GM18858 (cell line): ENCODE data around the gene DDI1.

ENCODE experiments used
- ATAC-seq: cut with Tn5 transposase; IDR thresholded peaks from one replicate; pipeline ENCODE4 v1.9.1; 2021; ENCODE audit not compliant: unreplicated experiment

Gene DDI1

DNA sequence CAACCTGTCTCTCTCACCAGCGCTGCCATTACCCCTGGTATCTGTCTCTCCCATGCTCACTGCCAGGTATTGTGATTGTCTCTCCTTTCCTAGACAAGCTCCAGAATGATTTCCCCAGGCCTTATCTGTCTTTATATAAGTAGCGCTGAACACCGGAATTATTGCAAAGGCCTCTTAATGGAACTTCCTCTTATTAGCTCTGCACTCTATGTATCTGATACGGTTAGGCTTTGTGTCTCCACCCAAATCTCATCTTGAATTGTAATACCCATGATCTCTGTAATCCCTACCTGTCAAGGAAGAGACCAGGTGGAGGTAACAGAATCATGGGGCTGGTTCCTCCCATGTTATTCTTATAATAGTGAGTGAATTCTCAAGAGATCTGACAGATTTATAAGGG, 39.3 kb downstream of the DDI1 start:
- ATAC-seq = no peak

DNA sequence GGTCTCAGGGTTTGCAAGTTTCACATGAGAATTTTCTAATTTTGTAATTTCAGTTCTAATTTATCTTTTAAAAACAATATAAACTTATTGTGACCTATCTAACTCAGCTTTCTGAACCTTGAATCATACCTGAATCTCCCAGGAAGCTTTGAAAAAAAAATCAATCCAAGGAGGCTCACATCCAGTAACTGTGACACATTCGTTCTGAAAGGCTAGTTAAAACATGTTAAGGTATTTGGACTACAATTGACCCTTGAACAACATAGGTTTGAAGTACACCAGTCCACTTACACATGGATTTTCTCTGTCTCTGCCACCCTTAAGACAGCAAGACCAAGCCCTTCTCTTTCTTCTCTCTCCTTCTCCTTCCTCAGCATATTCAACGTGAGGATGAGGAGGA, 40.0 kb downstream of the DDI1 start:
- ATAC-seq = no peak

DNA sequence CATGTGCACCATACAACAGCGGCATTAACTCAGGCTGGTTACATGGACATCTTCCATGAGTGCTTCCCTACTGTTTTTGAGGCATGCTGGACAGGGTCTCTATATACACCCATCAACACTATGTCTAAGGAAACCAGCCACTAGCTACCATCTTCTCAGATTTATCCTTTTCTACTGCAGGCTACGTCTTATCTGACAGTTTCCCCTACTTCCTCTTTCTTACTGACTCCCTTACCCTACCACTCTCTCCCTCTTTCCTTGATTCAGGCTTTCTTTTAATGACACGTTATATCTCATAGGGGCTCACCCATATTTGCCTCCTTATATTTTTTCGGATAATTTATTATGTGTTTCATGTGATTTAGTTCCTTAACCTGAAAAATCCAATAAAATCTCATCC, 41.8 kb downstream of the DDI1 start:
- no peak for ATAC-seq

DNA sequence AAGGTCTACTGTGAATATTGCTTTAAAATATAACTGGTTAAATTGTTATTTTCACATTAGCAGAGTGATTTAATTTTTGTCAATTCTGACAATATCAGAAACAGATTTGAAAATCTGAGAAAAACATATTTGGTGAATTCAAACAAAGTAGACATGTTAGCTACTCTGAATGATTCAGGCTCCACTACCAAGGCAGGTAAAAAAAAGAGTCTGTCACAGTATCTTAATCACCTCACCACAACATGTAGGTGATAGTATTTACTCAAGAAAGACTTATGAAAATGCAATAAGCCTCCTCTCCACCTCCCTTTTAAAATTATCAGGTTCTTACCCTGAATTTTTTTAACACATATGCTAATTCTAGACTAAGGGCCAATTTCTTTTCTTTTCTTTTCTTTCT, 42.6 kb downstream of the DDI1 start:
- no peak for ATAC-seq

DNA sequence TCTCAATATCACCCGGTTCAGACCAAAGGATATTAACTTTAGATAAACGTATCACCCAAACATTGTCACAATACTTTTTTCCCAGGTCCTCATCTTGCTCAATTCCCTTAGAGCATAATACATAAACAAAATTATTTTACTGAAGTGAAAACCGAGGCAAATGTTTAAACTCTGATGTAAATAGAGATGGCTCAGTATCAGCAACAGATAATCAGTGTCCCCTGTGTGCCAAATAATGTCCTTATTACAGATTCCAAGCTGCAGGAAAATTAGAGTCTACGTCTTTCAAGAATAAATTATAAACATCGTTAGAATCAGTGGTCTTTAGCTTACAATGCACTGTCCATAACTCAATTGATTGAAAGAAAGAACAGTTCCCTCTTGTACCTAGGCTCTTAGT, 50.2 kb downstream of the DDI1 start:
- ATAC-seq = no peak
